HG02852 (cell line): ENCODE results near the gene CMSS1.
A peak's percentile ranks its signal among the peaks of the same experiment; 100 is the strongest.

Experiments
- ATAC-seq: cut with Tn5 transposase; IDR thresholded peaks from one replicate; pipeline ENCODE4 v1.9.1; 2021; ENCODE audit warnings: mild to moderate bottlenecking, moderate library complexity; ENCODE audit not compliant: unreplicated experiment

CMSS1 gene

GRCh38 chr3:99817437-99818240 is at the start of gene CMSS1:
CMSS1 (plus strand) TSS chr3:99817862.
- peak; percentile 97 for ATAC-seq

- no peak for ATAC-seq
Observed at GRCh38 chr3:99768126-99768525, 49.5 kb upstream of the CMSS1 start.

- no peak for ATAC-seq
Observed at GRCh38 chr3:99768808-99769501, 48.7 kb upstream of the CMSS1 start.

- no peak for ATAC-seq
Observed at GRCh38 chr3:99772171-99772570, 45.5 kb upstream of the CMSS1 start.

- no peak for ATAC-seq
Observed at GRCh38 chr3:99772671-99773070, 45.0 kb upstream of the CMSS1 start.

- ATAC-seq = peak; percentile 97
Observed at GRCh38 chr3:99774467-99774866, 43.2 kb upstream of the CMSS1 start.

GRCh38 chr3:99776516-99777209 is 41.0 kb upstream of the CMSS1 start:
- ATAC-seq = no peak

GRCh38 chr3:99777210-99777549 is 40.5 kb upstream of the CMSS1 start:
- no peak for ATAC-seq

GRCh38 chr3:99777708-99778107 is 40.0 kb upstream of the CMSS1 start:
- ATAC-seq = no peak

- ATAC-seq = no peak
Observed at GRCh38 chr3:99780749-99781148, 36.9 kb upstream of the CMSS1 start.

- ATAC-seq = no peak
Observed at GRCh38 chr3:99781761-99782160, 35.9 kb upstream of the CMSS1 start.

GRCh38 chr3:99783011-99783573 is 34.6 kb upstream of the CMSS1 start:
- no peak for ATAC-seq

- peak; percentile 90 for ATAC-seq
Observed at GRCh38 chr3:99789011-99789721, 28.5 kb upstream of the CMSS1 start.

- ATAC-seq = no peak
Observed at GRCh38 chr3:99794485-99794884, 23.2 kb upstream of the CMSS1 start.

- no peak for ATAC-seq
Observed at GRCh38 chr3:99795573-99795972, 22.1 kb upstream of the CMSS1 start.

- no peak for ATAC-seq
Observed at GRCh38 chr3:99799422-99799821, 18.2 kb upstream of the CMSS1 start.

- ATAC-seq = no peak
Observed at GRCh38 chr3:99803297-99803696, 14.4 kb upstream of the CMSS1 start.

GRCh38 chr3:99805160-99805559 is 12.5 kb upstream of the CMSS1 start:
- ATAC-seq = no peak

- peak; percentile 83 for ATAC-seq
Observed at GRCh38 chr3:99808163-99808794, 9.4 kb upstream of the CMSS1 start.

GRCh38 chr3:99809565-99809964 is 8.1 kb upstream of the CMSS1 start:
- no peak for ATAC-seq
